ENCODE data around the gene C2CD2.

C2CD2 gene

DNA sequence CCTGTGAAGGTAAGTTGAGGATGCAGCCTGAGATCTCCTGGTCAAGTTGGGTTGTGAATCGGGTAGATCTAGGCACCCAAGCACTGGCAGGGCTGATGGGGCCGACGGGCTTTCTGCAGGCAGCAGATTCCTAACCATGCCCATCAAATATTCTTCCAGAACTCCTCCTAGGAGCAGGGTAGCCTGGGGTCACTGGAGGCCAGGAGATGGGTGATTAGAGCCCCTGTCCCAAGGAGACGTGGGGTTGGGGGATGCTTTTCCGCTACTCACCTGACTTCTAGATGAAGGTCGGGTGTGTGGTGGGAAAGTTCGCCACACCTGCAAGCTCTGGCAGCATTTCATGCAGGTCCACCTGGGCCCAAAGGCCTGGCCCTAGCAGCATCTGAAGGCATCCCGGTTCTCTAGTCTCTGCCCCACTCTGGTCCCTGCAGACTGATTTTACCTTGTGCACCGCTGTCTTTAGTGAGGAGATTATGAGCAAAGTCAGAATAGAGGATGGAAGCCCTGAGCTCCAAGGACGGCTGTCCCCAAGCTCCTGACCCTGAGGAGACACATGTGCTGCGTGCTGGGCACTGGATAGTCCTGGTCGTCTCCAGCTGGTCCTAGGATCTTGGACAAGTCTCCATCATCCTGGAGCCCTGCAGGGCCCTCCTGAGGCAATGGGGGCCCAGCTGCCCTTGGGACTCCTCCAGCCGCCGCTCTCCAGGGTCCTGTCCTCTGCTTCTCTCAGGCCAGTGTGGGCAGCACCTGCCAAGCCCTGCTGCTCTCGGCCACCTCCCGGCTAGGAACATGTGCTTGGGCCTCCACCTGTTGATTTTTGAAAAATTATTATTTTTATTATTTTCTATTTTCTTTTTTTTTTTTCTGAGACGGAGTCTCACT, 21.8 kb upstream of the C2CD2 start:
- TF ChIP-seq, protein P1, sequence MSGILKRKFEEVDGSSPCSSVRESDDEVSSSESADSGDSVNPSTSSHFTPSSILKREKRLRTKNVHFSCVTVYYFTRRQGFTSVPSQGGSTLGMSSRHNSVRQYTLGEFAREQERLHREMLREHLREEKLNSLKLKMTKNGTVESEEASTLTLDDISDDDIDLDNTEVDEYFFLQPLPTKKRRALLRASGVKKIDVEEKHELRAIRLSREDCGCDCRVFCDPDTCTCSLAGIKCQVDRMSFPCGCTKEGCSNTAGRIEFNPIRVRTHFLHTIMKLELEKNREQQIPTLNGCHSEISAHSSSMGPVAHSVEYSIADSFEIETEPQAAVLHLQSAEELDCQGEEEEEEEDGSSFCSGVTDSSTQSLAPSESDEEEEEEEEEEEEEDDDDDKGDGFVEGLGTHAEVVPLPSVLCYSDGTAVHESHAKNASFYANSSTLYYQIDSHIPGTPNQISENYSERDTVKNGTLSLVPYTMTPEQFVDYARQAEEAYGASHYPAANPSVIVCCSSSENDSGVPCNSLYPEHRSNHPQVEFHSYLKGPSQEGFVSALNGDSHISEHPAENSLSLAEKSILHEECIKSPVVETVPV (CRISPR knock-in tag; IDR thresholded peaks at IDR 0.05), result no peak
- TF ChIP-seq ISL1 (CRISPR knock-in tag; IDR thresholded peaks at IDR 0.05) (no peak), ZNF70 (CRISPR knock-in tag; IDR thresholded peaks at IDR 0.05) (no peak), SNAI2 (CRISPR knock-in tag; IDR thresholded peaks at IDR 0.05) (no peak), ZNF565 (CRISPR knock-in tag; conservative IDR thresholded peaks at IDR 0.05; ENCODE audit: low read depth) (no peak), ZFP30 (CRISPR knock-in tag; IDR thresholded peaks at IDR 0.05) (no peak), GLIS3 (CRISPR knock-in tag; IDR thresholded peaks at IDR 0.05) (no peak), TCF4 (CRISPR knock-in tag; IDR thresholded peaks at IDR 0.05; ENCODE audit: borderline replicate concordance) (no peak), OSR1 (CRISPR knock-in tag; IDR thresholded peaks at IDR 0.05) (no peak), ARNTL (CRISPR knock-in tag; IDR thresholded peaks at IDR 0.05; ENCODE audit: borderline replicate concordance, low read depth) (no peak), CSDC2 (CRISPR knock-in tag; IDR thresholded peaks at IDR 0.05) (no peak)
- TF ChIP-seq, protein P2, sequence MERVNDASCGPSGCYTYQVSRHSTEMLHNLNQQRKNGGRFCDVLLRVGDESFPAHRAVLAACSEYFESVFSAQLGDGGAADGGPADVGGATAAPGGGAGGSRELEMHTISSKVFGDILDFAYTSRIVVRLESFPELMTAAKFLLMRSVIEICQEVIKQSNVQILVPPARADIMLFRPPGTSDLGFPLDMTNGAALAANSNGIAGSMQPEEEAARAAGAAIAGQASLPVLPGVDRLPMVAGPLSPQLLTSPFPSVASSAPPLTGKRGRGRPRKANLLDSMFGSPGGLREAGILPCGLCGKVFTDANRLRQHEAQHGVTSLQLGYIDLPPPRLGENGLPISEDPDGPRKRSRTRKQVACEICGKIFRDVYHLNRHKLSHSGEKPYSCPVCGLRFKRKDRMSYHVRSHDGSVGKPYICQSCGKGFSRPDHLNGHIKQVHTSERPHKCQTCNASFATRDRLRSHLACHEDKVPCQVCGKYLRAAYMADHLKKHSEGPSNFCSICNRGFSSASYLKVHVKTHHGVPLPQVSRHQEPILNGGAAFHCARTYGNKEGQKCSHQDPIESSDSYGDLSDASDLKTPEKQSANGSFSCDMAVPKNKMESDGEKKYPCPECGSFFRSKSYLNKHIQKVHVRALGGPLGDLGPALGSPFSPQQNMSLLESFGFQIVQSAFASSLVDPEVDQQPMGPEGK (CRISPR knock-in tag; IDR thresholded peaks at IDR 0.05; ENCODE audit: borderline replicate concordance), result no peak
- TF ChIP-seq, protein P3, sequence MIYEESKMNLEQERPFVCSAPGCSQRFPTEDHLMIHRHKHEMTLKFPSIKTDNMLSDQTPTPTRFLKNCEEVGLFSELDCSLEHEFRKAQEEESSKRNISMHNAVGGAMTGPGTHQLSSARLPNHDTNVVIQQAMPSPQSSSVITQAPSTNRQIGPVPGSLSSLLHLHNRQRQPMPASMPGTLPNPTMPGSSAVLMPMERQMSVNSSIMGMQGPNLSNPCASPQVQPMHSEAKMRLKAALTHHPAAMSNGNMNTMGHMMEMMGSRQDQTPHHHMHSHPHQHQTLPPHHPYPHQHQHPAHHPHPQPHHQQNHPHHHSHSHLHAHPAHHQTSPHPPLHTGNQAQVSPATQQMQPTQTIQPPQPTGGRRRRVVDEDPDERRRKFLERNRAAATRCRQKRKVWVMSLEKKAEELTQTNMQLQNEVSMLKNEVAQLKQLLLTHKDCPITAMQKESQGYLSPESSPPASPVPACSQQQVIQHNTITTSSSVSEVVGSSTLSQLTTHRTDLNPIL (CRISPR knock-in tag; IDR thresholded peaks at IDR 0.05; ENCODE audit: low read depth), result no peak
- TF ChIP-seq, protein P4, sequence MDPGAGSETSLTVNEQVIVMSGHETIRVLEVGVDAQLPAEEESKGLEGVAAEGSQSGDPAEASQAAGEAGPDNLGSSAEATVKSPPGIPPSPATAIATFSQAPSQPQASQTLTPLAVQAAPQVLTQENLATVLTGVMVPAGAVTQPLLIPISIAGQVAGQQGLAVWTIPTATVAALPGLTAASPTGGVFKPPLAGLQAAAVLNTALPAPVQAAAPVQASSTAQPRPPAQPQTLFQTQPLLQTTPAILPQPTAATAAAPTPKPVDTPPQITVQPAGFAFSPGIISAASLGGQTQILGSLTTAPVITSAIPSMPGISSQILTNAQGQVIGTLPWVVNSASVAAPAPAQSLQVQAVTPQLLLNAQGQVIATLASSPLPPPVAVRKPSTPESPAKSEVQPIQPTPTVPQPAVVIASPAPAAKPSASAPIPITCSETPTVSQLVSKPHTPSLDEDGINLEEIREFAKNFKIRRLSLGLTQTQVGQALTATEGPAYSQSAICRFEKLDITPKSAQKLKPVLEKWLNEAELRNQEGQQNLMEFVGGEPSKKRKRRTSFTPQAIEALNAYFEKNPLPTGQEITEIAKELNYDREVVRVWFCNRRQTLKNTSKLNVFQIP (CRISPR knock-in tag; IDR thresholded peaks at IDR 0.05; ENCODE audit: borderline replicate concordance, low read depth), result no peak
- TF ChIP-seq, protein P5, sequence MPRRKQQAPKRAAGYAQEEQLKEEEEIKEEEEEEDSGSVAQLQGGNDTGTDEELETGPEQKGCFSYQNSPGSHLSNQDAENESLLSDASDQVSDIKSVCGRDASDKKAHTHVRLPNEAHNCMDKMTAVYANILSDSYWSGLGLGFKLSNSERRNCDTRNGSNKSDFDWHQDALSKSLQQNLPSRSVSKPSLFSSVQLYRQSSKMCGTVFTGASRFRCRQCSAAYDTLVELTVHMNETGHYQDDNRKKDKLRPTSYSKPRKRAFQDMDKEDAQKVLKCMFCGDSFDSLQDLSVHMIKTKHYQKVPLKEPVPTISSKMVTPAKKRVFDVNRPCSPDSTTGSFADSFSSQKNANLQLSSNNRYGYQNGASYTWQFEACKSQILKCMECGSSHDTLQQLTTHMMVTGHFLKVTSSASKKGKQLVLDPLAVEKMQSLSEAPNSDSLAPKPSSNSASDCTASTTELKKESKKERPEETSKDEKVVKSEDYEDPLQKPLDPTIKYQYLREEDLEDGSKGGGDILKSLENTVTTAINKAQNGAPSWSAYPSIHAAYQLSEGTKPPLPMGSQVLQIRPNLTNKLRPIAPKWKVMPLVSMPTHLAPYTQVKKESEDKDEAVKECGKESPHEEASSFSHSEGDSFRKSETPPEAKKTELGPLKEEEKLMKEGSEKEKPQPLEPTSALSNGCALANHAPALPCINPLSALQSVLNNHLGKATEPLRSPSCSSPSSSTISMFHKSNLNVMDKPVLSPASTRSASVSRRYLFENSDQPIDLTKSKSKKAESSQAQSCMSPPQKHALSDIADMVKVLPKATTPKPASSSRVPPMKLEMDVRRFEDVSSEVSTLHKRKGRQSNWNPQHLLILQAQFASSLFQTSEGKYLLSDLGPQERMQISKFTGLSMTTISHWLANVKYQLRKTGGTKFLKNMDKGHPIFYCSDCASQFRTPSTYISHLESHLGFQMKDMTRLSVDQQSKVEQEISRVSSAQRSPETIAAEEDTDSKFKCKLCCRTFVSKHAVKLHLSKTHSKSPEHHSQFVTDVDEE (CRISPR knock-in tag; IDR thresholded peaks at IDR 0.05), result no peak
- no peak for ATAC-seq

DNA sequence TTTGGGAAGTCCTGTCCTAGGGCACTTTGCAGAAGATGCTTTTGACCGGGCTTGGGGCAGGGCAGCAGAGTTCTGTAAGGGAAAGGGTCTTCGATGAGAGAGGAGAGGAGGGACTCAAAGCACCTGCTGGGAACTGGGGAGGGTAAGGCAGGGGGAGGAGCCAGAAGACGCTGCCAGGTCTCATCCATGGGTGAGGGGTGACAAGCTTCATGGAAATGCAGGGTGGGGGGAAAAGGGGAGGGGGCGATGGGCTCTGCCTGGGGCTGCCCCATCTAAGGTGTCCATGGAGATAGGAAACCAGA, 20.9 kb upstream of the C2CD2 start:
- no peak for ATAC-seq
- no peak for TF ChIP-seq TCF4 (CRISPR knock-in tag; IDR thresholded peaks at IDR 0.05; ENCODE audit: borderline replicate concordance)
- no peak for TF ChIP-seq ZNF565 (CRISPR knock-in tag; conservative IDR thresholded peaks at IDR 0.05; ENCODE audit: low read depth)
- no peak for TF ChIP-seq ISL1 (CRISPR knock-in tag; IDR thresholded peaks at IDR 0.05)
- TF ChIP-seq, protein P1 (CRISPR knock-in tag; IDR thresholded peaks at IDR 0.05), result no peak
- no peak for TF ChIP-seq ZNF8 (CRISPR knock-in tag; IDR thresholded peaks at IDR 0.05)
- no peak for TF ChIP-seq TOX (CRISPR knock-in tag; IDR thresholded peaks at IDR 0.05; ENCODE audit: borderline replicate concordance)
- TF ChIP-seq, protein P3 (CRISPR knock-in tag; IDR thresholded peaks at IDR 0.05; ENCODE audit: low read depth), result no peak

All from SK-N-SH treated with all-trans-retinoic acid at 6 μM for 48 hours (cell line).